GM18861 (cell line): ENCODE measurements around the gene EXD3.
"Not testable (repeated sequence)": the region's sequence is repeated elsewhere in the genome, so short reads cannot be mapped to it uniquely, and the experiment has no call there.

ENCODE experiments used
- ATAC-seq: cut with Tn5 transposase; IDR thresholded peaks from one replicate; pipeline ENCODE4 v1.9.1; 2021; ENCODE audit not compliant: unreplicated experiment

Gene EXD3

DNA sequence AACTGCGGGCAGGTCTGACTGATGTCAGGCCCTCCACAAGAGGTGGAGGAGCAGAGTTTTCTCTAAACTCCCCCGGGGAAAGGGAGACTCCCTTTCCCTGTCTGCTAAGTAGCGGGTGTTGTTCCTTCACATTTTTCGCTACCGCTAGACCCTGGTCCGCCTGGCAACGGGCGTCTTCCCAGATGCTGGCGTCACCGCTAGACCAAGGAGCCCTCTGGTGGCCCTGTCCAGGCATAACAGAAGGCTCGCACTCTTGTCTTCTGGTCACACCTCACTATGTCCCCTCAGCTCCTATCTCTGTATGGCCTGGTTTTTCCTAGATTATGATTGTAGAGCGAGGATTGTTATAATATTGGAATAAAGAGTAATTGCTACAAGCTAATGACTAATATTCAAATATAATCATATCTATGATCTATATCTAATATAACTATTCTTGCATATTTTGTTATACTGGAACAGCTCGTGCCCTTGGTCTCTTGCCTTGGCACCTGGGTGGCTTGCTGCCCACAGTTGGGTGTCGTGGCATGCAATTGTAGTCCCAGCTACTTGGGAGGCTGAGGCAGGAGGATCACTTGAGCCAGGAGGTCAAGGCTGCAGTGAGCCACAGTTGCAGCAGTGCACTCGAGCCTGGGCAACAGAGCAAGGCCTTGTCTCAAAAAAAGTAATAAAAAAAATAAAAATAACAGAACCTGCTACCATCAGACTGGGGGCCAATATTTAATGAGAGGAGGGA, 160.6 kb downstream of the EXD3 start:
- ATAC-seq: not testable (repeated sequence)
